Measurements from ENCODE around the gene TCAF1.
"Not testable (repeated sequence)": the region's sequence is repeated elsewhere in the genome, so short reads cannot be mapped to it uniquely, and the experiment has no call there.

GRCh38 chr7:143806664-143807071 is 95.3 kb downstream of the TCAF1 start:
- TF ChIP-seq CTCF, POLR2A (IDR thresholded peaks at IDR 0.05): not testable (repeated sequence)

All from body of pancreas (tissue), 4 donors.